GM18505 (cell line): Measurements from ENCODE around the gene TNN.

ENCODE experiments used
- ATAC-seq: cut with Tn5 transposase; IDR thresholded peaks from one replicate; pipeline ENCODE4 v1.9.1; 2021; ENCODE audit not compliant: unreplicated experiment
- POLR2A ChIP-seq: IDR thresholded peaks from 4 replicates; pipeline ENCODE4 v1.6.1; 2011; ENCODE audit warnings: borderline replicate concordance; ENCODE audit not compliant: insufficient read depth, insufficient read length; ENCODE audit errors: extremely low read depth

The TNN gene

GRCh38 chr1:175155936-175156335 lies 88.3 kb downstream of the TNN start:
- TF ChIP-seq POLR2A: no peak
- ATAC-seq: no peak

GRCh38 chr1:175157200-175157599 lies 89.6 kb downstream of the TNN start:
- TF ChIP-seq POLR2A: no peak
- no peak for ATAC-seq

GRCh38 chr1:175158170-175158591 lies 90.5 kb downstream of the TNN start:
- no peak for ATAC-seq

GRCh38 chr1:175162955-175163354 lies 95.3 kb downstream of the TNN start:
- ATAC-seq: no peak

More at GRCh38 chr1:175158170-175158591, 90.5 kb downstream of the TNN start:
- TF ChIP-seq POLR2A: no peak

GRCh38 chr1:175163702-175164101 lies 96.1 kb downstream of the TNN start:
- TF ChIP-seq POLR2A: no peak
- no peak for ATAC-seq

More at GRCh38 chr1:175162955-175163354, 95.3 kb downstream of the TNN start:
- TF ChIP-seq POLR2A: no peak

- ATAC-seq: no peak
- TF ChIP-seq POLR2A: no peak
These were observed 97.1 kb downstream of the TNN start for GRCh38 chr1:175164751-175165150.

- no peak for ATAC-seq
- TF ChIP-seq POLR2A: no peak
These were observed 99.1 kb downstream of the TNN start for GRCh38 chr1:175166746-175167145.

GRCh38 chr1:175167861-175168260 lies 100.2 kb downstream of the TNN start:
- no peak for ATAC-seq
- no peak for TF ChIP-seq POLR2A

- ATAC-seq: no peak
- TF ChIP-seq POLR2A: no peak
These were observed 101.1 kb downstream of the TNN start for GRCh38 chr1:175168782-175169181.

GRCh38 chr1:175169286-175170018 lies 101.8 kb downstream of the TNN start:
- no peak for ATAC-seq

GRCh38 chr1:175171036-175171913 lies 103.6 kb downstream of the TNN start:
- no peak for TF ChIP-seq POLR2A
- no peak for ATAC-seq

More at GRCh38 chr1:175169286-175170018, 101.8 kb downstream of the TNN start:
- TF ChIP-seq POLR2A: no peak

- no peak for TF ChIP-seq POLR2A
- ATAC-seq: no peak
These were observed 104.9 kb downstream of the TNN start for GRCh38 chr1:175172503-175172902.

GRCh38 chr1:175173531-175173930 lies 105.9 kb downstream of the TNN start:
- TF ChIP-seq POLR2A: no peak

More at GRCh38 chr1:175173531-175173930, 105.9 kb downstream of the TNN start:
- no peak for ATAC-seq
